ENCODE data around the gene CACNB3. TPM values are rescaled to one million over a fixed set of nuclear protein-coding genes. Genes with fewer than 3 reads are reported as not detected.

Gene CACNB3
- total RNA-seq, 1 donor from 2014 or later = 23.5 TPM

DNA sequence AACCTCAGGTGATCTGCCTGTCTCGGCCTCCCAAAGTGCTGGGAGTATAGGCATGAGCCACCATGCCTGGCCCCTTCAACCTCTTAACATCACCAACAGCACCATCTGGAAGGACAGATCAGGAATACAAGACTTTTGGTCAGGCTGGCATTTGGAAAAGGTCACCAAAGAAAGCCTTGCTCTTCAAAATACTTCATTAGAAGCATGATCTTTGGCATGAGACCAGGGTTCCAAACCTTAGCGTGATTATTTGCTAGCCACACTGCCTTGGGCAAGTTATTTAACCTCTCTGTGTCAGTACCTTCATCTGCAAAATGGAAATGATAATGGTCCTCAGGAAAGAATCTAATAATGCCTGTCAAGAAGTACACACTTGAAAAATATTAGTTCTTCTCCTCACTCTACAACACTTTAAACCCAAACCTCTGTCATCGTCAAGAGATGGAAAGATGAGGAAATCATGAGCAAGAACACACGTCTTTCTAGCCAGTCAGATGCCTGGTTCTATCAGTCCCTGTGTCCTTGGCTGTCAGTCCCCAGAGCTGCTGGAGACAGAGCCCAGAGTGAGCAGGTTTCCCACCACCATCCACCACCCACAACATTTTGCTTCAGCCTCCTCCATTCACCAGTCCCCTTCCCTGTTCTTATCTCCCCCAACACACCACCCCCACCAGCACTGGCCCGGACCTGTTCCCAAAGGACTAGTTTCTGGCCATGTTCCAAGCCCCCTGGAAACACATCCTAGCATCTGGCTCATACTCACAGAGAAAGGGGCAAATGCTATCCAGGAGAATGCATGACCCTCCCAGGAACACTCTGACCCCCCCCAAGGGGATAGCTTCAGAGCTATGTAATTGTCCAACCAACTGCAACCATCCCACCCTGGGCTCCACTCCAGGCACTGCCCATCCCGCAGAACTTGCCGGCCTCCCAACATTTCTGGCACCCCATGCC is 31.4 kb upstream of the CACNB3 start:
- Histone ChIP-seq H3K9me3 (no peaks in the 10 kb centered on the region), H3K27ac (peak overlapping the region; percentile 90), H3K27me3 (ENCODE audit: low read depth) (no peaks in the 10 kb centered on the region), H3K4me3 (peak overlapping the region; percentile 83), H3K4me1 (peaks cover 19% of the 10 kb centered on the region), H3K36me3 (peaks cover 8% of the 10 kb centered on the region)
- TF ChIP-seq, protein P1, sequence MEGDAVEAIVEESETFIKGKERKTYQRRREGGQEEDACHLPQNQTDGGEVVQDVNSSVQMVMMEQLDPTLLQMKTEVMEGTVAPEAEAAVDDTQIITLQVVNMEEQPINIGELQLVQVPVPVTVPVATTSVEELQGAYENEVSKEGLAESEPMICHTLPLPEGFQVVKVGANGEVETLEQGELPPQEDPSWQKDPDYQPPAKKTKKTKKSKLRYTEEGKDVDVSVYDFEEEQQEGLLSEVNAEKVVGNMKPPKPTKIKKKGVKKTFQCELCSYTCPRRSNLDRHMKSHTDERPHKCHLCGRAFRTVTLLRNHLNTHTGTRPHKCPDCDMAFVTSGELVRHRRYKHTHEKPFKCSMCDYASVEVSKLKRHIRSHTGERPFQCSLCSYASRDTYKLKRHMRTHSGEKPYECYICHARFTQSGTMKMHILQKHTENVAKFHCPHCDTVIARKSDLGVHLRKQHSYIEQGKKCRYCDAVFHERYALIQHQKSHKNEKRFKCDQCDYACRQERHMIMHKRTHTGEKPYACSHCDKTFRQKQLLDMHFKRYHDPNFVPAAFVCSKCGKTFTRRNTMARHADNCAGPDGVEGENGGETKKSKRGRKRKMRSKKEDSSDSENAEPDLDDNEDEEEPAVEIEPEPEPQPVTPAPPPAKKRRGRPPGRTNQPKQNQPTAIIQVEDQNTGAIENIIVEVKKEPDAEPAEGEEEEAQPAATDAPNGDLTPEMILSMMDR (IDR thresholded peaks at IDR 0.05) = no peak
- no peak for DNase-seq
- ATAC-seq = no peak
- intact Hi-C loops (cut with DNase I) = no loop called here

DNA sequence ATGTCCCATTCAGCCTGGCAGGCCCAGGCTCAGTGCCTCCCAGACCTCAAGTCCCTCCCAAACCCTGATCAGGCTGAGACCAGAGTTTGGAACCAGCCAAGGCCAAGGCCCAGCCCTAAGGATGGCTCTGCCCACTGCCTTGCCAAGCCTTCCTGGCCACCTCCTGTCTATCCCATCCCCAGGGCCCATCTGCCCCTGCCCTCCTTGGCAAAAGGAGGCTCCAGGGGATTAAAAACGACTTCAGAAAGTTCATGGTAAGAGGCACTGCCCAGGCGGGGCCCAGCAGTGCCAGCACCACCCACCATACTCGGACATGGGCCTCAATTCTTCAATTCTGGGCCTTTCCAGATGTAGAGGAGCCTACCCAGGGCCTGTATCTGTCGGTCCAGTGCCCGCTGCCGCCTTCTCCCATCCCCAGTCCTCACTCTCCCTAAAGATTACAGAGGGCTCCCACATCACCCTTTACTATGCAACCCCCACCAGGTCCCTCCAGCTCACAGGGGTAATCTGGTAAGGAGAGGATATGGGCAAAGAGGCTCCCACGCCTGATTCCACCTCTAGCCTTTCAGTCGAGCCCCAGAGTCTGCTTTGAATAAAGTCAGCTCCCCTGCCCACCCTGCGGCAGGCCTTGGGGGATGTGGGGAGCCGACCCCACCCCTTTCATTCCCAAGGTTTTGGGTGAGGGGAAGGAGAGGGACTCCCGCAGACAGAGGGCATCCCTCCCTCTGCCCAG is 30.3 kb upstream of the CACNB3 start:
- Histone ChIP-seq H3K4me1 (peaks cover 19% of the 10 kb centered on the region), H3K27ac (peak overlapping the region; percentile 90), H3K36me3 (peaks cover 3% of the 10 kb centered on the region), H3K4me3 (peak overlapping the region; percentile 83), H3K9me3 (no peaks in the 10 kb centered on the region), H3K27me3 (ENCODE audit: low read depth) (no peaks in the 10 kb centered on the region)
- no peak for DNase-seq
- intact Hi-C loops (cut with DNase I) = no loop called here
- TF ChIP-seq, protein P1 (IDR thresholded peaks at IDR 0.05) = no peak
- ATAC-seq = peak; percentile 1 to 6

DNA sequence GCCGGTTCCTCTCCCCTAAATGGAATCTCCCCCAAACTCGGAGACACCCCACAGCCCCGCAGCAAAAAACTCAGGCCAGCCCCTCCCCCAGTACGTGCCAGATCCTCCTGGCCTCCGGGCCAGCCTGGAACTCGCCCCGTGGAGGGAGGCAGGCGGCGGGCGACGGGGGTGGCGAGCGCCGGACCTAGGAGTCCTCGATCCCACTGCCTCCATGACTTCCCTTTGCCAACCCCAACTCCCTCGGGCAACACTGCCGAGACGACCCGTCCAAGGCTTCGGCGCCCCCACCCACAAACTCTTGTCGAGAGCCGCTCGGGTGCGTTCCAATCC is 29.8 kb upstream of the CACNB3 start:
- no peaks in the 10 kb centered on the region for H3K36me3 ChIP-seq
- intact Hi-C loops (cut with DNase I) = no loop called here
- H3K27ac ChIP-seq = peak overlapping the region; percentile 90
- DNase-seq = no peak
- ATAC-seq = peak; percentile 32 to 34
- H3K4me1 ChIP-seq = peaks cover 19% of the 10 kb centered on the region
- peak overlapping the region; percentile 83 for H3K4me3 ChIP-seq
- H3K27me3 ChIP-seq (ENCODE audit: low read depth) = no peaks in the 10 kb centered on the region
- no peaks in the 10 kb centered on the region for H3K9me3 ChIP-seq
- TF ChIP-seq, protein P1 (IDR thresholded peaks at IDR 0.05) = no peak

DNA sequence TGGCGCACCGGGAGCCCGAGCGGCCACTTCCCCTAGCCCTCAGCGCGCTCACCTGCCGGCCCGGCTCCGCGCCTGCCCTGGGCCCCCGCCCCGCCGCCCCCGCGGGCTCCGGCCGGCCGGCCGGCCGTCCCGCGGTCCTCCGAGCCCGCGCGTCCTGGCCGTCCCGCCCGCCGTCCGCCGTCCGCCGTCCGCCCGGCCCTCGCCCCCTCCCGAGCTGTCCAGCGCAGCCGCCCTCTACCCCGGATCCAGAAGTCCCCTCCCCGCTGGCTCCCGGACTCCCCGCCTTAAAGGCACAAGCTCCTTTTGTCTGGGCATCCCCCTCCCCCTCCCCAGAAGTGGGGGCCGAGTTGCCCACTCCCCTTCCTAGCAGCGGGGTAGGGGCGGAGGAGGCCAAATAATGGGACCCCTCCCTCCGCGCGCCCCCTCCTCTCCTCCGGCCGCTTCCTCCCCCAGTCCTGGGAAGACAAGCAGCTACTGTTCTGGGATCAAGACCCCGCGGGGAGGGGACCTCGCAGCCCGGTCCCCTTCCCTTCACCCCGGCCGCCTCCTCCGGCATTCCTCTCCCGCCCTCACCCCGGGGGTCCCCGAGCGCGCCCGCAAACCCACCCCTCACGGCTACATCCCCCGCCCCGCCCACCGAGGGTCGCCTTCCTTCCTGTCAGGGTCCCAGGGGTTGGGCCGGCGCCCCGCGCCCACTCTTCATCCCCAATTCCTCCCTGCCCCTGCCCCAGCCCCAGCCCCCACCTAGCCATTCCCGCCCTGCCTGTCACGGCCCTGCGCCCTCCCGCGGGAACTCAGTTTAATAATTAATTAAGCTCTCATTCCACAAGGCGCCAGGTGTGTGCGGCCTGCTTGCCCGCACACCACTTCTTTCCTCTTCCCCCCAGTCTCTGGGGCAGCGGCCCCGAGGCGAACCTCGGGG is 29.2 kb upstream of the CACNB3 start, which contains the start of gene ADCY6:
Gene ADCY6 (minus strand): TSS at position 236 of the 922 bp plus-strand sequence. CDS start 5,655 bp downstream, outside the sequence.
- intact Hi-C loops (cut with DNase I) = no loop called here
- Histone ChIP-seq H3K27me3 (ENCODE audit: low read depth) (no peaks in the 10 kb centered on the region), H3K4me1 (peaks cover 19% of the 10 kb centered on the region), H3K9me3 (no peaks in the 10 kb centered on the region), H3K4me3 (peak within 1 kb of the TSS; percentile 83), H3K27ac (peak within 1 kb of the TSS; percentile 90), H3K36me3 (no peaks in the 10 kb centered on the region)
- DNase-seq = peak; percentile 87
- peak; percentile 91 to 94 for ATAC-seq
- TF ChIP-seq, protein P1 (IDR thresholded peaks at IDR 0.05) = no peak

DNA sequence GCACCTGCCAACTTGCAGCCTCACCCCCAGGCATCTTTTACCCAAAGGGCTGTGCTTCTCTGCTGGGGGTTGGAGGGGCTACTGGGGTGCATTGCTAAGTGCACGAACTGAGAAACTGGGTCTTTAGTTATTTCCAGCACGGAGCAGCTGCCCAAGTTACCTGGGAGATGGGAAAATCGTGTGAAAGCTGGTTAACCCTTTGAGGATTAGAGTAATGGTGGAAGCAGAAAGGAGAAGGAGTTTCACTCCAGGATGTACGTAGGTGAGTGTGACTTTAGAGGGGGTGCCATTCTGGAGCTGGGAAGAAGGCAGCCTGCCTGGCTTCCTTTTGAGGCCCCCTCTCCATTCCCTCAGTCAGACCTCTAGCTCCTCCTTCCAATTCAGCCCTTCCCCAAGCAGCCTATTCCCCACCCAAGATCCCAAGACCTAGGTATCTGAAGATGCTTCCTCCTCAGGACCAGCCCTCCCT is 28.4 kb upstream of the CACNB3 start:
- H3K4me1 ChIP-seq = peaks cover 19% of the 10 kb centered on the region
- no peaks in the 10 kb centered on the region for H3K9me3 ChIP-seq
- H3K27ac ChIP-seq = peak overlapping the region; percentile 90
- no peak for DNase-seq
- TF ChIP-seq, protein P1 (IDR thresholded peaks at IDR 0.05) = no peak
- peak overlapping the region; percentile 83 for H3K4me3 ChIP-seq
- intact Hi-C loops (cut with DNase I) = no loop called here
- no peaks in the 10 kb centered on the region for H3K36me3 ChIP-seq
- H3K27me3 ChIP-seq (ENCODE audit: low read depth) = no peaks in the 10 kb centered on the region
- no peak for ATAC-seq

Measured in lower lobe of right lung (tissue), 2 donors.